ENCODE results near the gene CCDC24. TPM values are rescaled to one million over a fixed set of nuclear protein-coding genes. Genes with fewer than 3 reads are reported as not detected.

CCDC24 gene
- total and polyA plus RNA-seq, 4 donors = 0.92 to 4.2 (median 2.3) TPM

GRCh38 chr1:44002165-44002564 is 10.8 kb downstream of the CCDC24 start:
- WGBS = 86% methylated on average over 8 of the region's 8 CpGs
- Histone ChIP-seq H3K4me3 (ENCODE audit: low read depth in 1 of 3, low read length in 3 of 3) (no peak overlapping the region), H3K27me3 (ENCODE audit: control insufficient read depth in 4 of 4, insufficient read depth in 4 of 4, low read length in 3 of 4) (no peaks in the 10 kb centered on the region), H3K9ac (ENCODE audit: low read depth in 1 of 2, low read length in 2 of 2) (no peak overlapping the region), H3K36me3 (ENCODE audit: control insufficient read depth in 4 of 4, insufficient read depth in 3 of 4, low read depth in 1 of 4, low read length in 3 of 4) (no peaks in the 10 kb centered on the region), H3K9me3 (ENCODE audit: control insufficient read depth in 4 of 4, low read length in 3 of 4) (no peaks in the 10 kb centered on the region), H3K4me1 (ENCODE audit: control insufficient read depth in 4 of 4, insufficient read depth in 4 of 4, low read length in 3 of 4) (peaks cover 0 to 4% (median 1%) of the 10 kb centered on the region in 4 donors), H3K27ac (ENCODE audit: low read depth in 1 of 2, low read length in 2 of 2) (no peak overlapping the region)
- TF ChIP-seq RXRA (IDR thresholded peaks at IDR 0.05) (no peak), JUND (IDR thresholded peaks at IDR 0.05) (no peak)
- no peak for DNase-seq (ENCODE audit: low spot score)

GRCh38 chr1:44002606-44003157 is 11.3 kb downstream of the CCDC24 start:
- H3K27me3 ChIP-seq (ENCODE audit: control insufficient read depth in 4 of 4, insufficient read depth in 4 of 4, low read length in 3 of 4) = no peaks in the 10 kb centered on the region
- H3K9ac ChIP-seq (ENCODE audit: low read depth in 1 of 2, low read length in 2 of 2) = no peak overlapping the region
- no peaks in the 10 kb centered on the region for H3K36me3 ChIP-seq (ENCODE audit: control insufficient read depth in 4 of 4, insufficient read depth in 3 of 4, low read depth in 1 of 4, low read length in 3 of 4)
- WGBS = 89% methylated on average over 14 of the region's 14 CpGs
- H3K27ac ChIP-seq (ENCODE audit: low read depth in 1 of 2, low read length in 2 of 2) = no peak overlapping the region
- DNase-seq (ENCODE audit: low spot score) = no peak
- TF ChIP-seq HNF4A (conservative IDR thresholded peaks at IDR 0.05) (no peak), NR2F2 (IDR thresholded peaks at IDR 0.05) (no peak), YY1 (IDR thresholded peaks at IDR 0.05) (no peak), RXRA (IDR thresholded peaks at IDR 0.05) (no peak), GABPA (IDR thresholded peaks at IDR 0.05 in 1 of 2, conservative IDR thresholded peaks at IDR 0.05 in 1 of 2) (no peak), CTCF (IDR thresholded peaks at IDR 0.05; ENCODE audit: low read depth, low read length, missing input control) (no peak), JUND (IDR thresholded peaks at IDR 0.05) (no peak), EGR1 (IDR thresholded peaks at IDR 0.05; ENCODE audit: low read depth in 2 of 2) (no peak), FOXA1 (IDR thresholded peaks at IDR 0.05) (no peak), ATF3 (IDR thresholded peaks at IDR 0.05) (no peak), TAF1 (conservative IDR thresholded peaks at IDR 0.05) (no peak), MAX (IDR thresholded peaks at IDR 0.05) (no peak), ZBTB33 (IDR thresholded peaks at IDR 0.05) (no peak)
- H3K4me3 ChIP-seq (ENCODE audit: low read depth in 1 of 3, low read length in 3 of 3) = no peak overlapping the region
- H3K9me3 ChIP-seq (ENCODE audit: control insufficient read depth in 4 of 4, low read length in 3 of 4) = no peaks in the 10 kb centered on the region
- H3K4me1 ChIP-seq (ENCODE audit: control insufficient read depth in 4 of 4, insufficient read depth in 4 of 4, low read length in 3 of 4) = peaks cover 0 to 4% (median 1%) of the 10 kb centered on the region in 4 donors

GRCh38 chr1:44008259-44008658 is 16.9 kb downstream of the CCDC24 start:
- Histone ChIP-seq H3K27ac (ENCODE audit: low read depth in 1 of 2, low read length in 2 of 2) (no peak overlapping the region), H3K27me3 (ENCODE audit: control insufficient read depth in 4 of 4, insufficient read depth in 4 of 4, low read length in 3 of 4) (no peaks in the 10 kb centered on the region), H3K4me3 (ENCODE audit: low read depth in 1 of 3, low read length in 3 of 3) (no peak overlapping the region), H3K9me3 (ENCODE audit: control insufficient read depth in 4 of 4, low read length in 3 of 4) (no peaks in the 10 kb centered on the region), H3K4me1 (ENCODE audit: control insufficient read depth in 4 of 4, insufficient read depth in 4 of 4, low read length in 3 of 4) (peaks cover 0 to 4% (median 1%) of the 10 kb centered on the region in 4 donors), H3K9ac (ENCODE audit: low read depth in 1 of 2, low read length in 2 of 2) (no peak overlapping the region), H3K36me3 (ENCODE audit: control insufficient read depth in 4 of 4, insufficient read depth in 3 of 4, low read depth in 1 of 4, low read length in 3 of 4) (no peaks in the 10 kb centered on the region)
- DNase-seq (ENCODE audit: low spot score) = no peak
- WGBS = 94% methylated on average over 12 of the region's 12 CpGs
- TF ChIP-seq NR2F2 (IDR thresholded peaks at IDR 0.05) = no peak
- TF ChIP-seq ZBTB33 (IDR thresholded peaks at IDR 0.05) = no peak
- TF ChIP-seq RAD21 (IDR thresholded peaks at IDR 0.05) = no peak
- TF ChIP-seq HNF4G (IDR thresholded peaks at IDR 0.05) = no peak
- no peak for TF ChIP-seq YY1 (IDR thresholded peaks at IDR 0.05)
- TF ChIP-seq ATF3 (IDR thresholded peaks at IDR 0.05) = no peak
- TF ChIP-seq GABPA (IDR thresholded peaks at IDR 0.05 in 1 of 2, conservative IDR thresholded peaks at IDR 0.05 in 1 of 2) = no peak
- TF ChIP-seq SP1 (IDR thresholded peaks at IDR 0.05) = no peak
- no peak for TF ChIP-seq REST (IDR thresholded peaks at IDR 0.05)
